ENCODE data around the gene ADAT2.
A peak's percentile ranks its signal among the peaks of the same experiment; 100 is the strongest.
"Not testable (repeated sequence)": the region's sequence is repeated elsewhere in the genome, so short reads cannot be mapped to it uniquely, and the experiment has no call there.

ADAT2 gene

DNA sequence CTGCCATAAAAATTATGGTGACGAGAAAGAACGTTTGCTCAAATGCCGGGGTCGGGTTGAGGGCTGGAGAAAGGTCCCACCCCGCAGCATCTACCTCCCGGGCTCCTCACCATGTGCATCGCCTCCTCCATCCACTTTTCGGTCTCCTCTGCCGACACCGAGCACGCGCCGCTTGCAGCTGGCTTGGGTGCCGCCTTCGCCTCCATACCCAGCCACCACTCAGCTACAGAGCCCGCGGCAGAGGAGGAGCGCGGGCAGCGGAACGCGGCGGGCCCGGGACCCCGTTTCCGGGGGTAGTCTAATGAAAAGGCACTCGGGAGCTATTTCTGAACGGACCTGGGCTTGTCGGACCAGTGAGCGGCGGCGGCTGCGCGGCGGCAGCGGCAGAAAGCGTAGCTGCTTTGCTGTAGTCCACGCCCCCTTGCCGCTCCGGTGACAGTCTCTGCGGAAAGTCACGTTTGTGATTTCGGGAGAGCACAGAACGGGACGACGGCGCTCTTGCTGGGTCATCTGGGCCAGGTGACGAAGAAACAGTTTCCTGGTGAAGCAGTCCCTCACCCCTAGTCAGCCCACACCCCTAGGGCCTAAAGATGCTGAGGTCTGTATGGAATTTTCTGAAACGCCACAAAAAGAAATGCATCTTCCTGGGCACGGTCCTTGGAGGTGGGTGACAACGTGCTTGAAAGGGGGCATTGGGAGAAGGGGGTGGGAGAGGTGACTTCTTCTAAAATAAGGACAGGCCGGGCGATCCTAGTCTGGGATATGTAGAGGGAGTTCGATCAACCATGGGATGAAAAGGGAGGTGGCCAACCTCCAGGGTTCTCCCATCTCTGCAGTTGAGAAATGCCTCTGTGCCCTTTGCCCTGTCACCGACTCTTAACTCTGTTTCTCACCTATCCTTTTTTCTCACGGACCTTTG, at the start of gene ADAT2, which contains the start of gene PEX3:
ADAT2 (minus strand) TSS at position 243 of the 919 bp plus-strand sequence; CDS start at position 206, 37 bp downstream.
PEX3 (plus strand) TSS at position 353 of the 919 bp plus-strand sequence; CDS start at position 591, 238 bp downstream.
- DNase-seq, result peak; percentile 95
- H3K4me1 Mint-ChIP-seq, result peaks cover 17 to 38% of the 10 kb centered on the region in 2 donors
- H3K4me3 Mint-ChIP-seq, result peak within 1 kb of the TSS; percentile 92 to 99
- H3K9me3 Mint-ChIP-seq, result no peaks in the 10 kb centered on the region
- ATAC-seq (replicated peaks), result peak; percentile 98
- peaks cover 8 to 12% of the 10 kb centered on the region in 2 donors for H3K36me3 Mint-ChIP-seq
- no peaks in the 10 kb centered on the region for H3K27me3 Mint-ChIP-seq
- H3K27ac Mint-ChIP-seq, result peak within 1 kb of the TSS; percentile 99

DNA sequence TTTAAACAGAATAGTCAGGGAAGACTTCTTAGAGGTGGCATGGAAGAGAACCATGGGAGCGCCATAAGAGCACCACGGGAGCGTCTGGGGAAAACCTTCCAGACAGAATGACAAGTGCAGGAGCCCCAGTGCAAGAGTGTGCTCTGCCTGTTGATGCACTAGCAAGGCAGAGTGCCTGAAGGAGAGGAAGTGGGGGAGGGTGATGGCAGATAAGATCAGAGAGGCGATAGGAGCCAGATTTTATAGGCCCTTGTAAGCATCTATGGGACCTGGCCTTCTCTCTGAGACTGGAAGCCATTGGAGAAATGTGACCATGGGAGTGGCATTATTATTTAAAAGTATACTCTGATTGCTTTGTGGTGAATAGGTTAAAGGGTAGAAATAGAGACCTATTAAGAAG, 47.9 kb upstream of the ADAT2 start:
- ATAC-seq (replicated peaks), result no peak
- peaks cover 41 to 49% of the 10 kb centered on the region in 2 donors for H3K36me3 Mint-ChIP-seq
- peaks cover 0 to 1% of the 10 kb centered on the region in 2 donors for H3K9me3 Mint-ChIP-seq
- H3K27ac Mint-ChIP-seq, result no peak overlapping the region
- H3K4me3 Mint-ChIP-seq, result no peak overlapping the region
- H3K4me1 Mint-ChIP-seq, result no peaks in the 10 kb centered on the region
- no peaks in the 10 kb centered on the region for H3K27me3 Mint-ChIP-seq
- DNase-seq, result no peak

DNA sequence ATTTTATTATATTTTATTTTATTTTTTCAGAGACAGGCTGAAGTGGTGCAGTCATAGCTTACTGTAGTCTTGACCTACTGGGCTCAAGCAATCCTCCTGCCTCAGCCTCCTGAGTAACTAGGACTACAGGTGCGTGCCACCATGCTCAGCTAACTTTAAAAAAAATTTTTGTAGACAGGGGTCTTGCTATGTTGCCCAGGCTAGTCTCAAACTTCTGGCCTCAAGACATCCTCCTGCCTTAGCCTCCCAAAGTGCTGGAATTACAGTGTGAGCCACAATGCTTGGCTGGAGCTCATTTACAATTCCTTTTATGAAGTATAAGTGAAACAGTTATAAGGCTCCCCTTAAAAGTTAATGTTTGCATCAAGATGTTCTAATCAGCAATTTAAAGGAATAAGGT, 46.5 kb upstream of the ADAT2 start:
- peaks cover 0 to 1% of the 10 kb centered on the region in 2 donors for H3K9me3 Mint-ChIP-seq
- no peak overlapping the region for H3K27ac Mint-ChIP-seq
- H3K36me3 Mint-ChIP-seq, result peaks cover 40 to 52% of the 10 kb centered on the region in 2 donors
- no peak for ATAC-seq (replicated peaks)
- H3K4me1 Mint-ChIP-seq, result no peaks in the 10 kb centered on the region
- no peak overlapping the region for H3K4me3 Mint-ChIP-seq
- DNase-seq, result no peak
- H3K27me3 Mint-ChIP-seq, result no peaks in the 10 kb centered on the region

DNA sequence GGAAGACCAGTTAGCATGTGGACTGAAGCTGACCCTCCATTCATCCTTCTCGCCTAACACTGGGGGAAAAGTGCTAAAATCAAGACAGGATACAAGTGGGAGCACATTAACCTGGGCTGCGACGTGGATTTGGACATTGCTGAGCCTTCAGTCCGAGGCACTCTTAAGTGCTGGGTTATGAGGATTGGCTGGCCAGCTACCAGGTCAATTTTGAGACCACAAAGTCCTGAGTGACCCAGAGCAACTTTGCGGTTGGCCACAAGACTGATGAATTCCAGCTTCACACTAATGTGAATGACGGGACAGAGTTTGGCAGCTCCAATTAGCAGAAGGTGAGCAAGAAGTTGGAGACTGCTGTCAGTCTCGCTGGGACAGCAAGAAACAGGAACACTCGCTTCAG, 40.3 kb upstream of the ADAT2 start:
- no peak for ATAC-seq (replicated peaks)
- Mint-ChIP-seq H3K27me3 (no peaks in the 10 kb centered on the region), H3K9me3 (no peaks in the 10 kb centered on the region), H3K4me1 (no peaks in the 10 kb centered on the region), H3K36me3 (peaks cover 15 to 29% of the 10 kb centered on the region in 2 donors), H3K27ac (no peak overlapping the region), H3K4me3 (no peak overlapping the region)
- no peak for DNase-seq

DNA sequence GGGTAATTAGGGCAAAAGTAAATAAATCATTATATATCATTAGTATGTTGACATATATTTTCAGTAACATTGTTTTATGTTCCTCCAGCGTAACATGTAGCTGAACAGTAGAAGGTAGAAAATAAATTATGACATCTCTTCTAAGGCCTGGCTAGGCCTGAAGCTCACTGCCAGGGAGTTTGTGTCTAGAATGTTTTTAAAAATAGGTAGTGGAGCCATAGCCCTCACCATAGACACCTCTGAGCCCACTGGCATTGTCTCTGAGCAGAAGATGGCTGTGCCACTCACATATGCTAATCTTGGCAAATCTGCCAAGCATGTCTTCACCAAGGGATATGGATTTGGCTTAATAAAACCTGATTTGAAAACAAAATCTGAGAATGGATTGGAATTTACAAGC, 39.7 kb upstream of the ADAT2 start:
- ATAC-seq (replicated peaks), result no peak
- H3K4me3 Mint-ChIP-seq, result no peak overlapping the region
- DNase-seq, result no peak
- no peaks in the 10 kb centered on the region for H3K9me3 Mint-ChIP-seq
- H3K27me3 Mint-ChIP-seq, result no peaks in the 10 kb centered on the region
- peaks cover 15 to 27% of the 10 kb centered on the region in 2 donors for H3K36me3 Mint-ChIP-seq
- no peaks in the 10 kb centered on the region for H3K4me1 Mint-ChIP-seq
- H3K27ac Mint-ChIP-seq, result no peak overlapping the region

DNA sequence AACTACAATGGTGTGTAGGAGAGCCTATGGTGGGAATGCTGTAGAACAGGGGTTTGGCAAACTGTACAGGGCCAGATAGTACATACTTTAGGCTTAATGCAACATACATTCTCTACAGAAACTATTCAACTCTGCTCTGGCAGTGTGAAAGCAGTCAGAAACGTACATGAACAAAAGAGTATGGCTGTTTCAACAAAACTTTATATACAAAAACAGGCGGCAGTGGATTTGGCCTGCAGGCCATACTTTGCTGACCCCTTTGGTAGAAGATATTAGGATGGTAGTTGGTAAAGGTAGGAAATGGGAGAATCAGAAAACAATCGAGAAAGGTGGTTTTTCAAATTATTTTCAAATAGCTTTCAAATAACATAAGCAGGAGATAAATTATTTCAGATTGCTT, 36.3 kb upstream of the ADAT2 start:
- Mint-ChIP-seq H3K9me3 (no peaks in the 10 kb centered on the region), H3K27me3 (no peaks in the 10 kb centered on the region), H3K4me3 (no peak overlapping the region), H3K27ac (no peak overlapping the region), H3K36me3 (peaks cover 10 to 14% of the 10 kb centered on the region in 2 donors), H3K4me1 (no peaks in the 10 kb centered on the region)
- no peak for ATAC-seq (replicated peaks)
- DNase-seq, result no peak

DNA sequence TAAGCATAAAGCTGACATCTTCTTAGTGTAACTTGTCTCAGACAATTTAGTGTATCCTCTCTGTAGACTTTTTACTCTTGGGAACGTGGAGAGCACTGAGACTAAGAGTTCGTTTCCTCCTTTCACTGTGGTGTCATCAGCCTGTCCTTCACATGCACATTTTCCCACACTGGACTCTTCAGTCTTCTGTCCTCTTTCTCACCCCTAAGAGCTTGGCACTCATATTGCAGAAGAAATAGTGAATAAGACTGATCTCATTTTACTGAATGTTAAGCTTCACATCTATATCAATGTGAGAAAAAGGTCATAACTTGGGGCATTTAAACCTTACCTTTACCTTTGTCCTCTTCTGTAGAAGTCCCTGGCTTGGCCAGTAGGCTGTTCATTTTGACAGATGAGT, 35.5 kb upstream of the ADAT2 start:
- peaks cover 10 to 14% of the 10 kb centered on the region in 2 donors for H3K36me3 Mint-ChIP-seq
- H3K4me1 Mint-ChIP-seq, result no peaks in the 10 kb centered on the region
- no peak for DNase-seq
- H3K27me3 Mint-ChIP-seq, result no peaks in the 10 kb centered on the region
- no peaks in the 10 kb centered on the region for H3K9me3 Mint-ChIP-seq
- H3K27ac Mint-ChIP-seq, result no peak overlapping the region
- no peak for ATAC-seq (replicated peaks)
- no peak overlapping the region for H3K4me3 Mint-ChIP-seq

DNA sequence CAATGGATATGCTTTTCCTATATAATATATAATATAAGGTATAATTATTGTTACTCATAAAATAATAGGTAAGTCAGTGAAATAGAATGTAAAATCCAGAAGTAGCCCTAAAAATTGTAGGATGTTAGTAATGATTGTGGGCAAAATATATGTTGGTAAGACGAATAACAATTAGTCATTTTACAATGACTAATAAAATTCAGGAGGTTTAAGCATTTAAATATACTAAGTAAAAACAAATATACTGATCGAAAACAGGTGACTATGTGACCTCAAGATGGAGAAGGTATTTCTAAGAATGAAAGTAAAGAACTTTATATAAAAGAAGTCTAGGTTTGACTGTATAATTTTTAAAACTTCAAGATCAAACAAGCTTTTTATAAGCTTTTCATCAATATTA, 32.1 kb upstream of the ADAT2 start:
- H3K4me3 Mint-ChIP-seq, result no peak overlapping the region
- ATAC-seq (replicated peaks), result no peak
- no peaks in the 10 kb centered on the region for H3K9me3 Mint-ChIP-seq
- H3K27me3 Mint-ChIP-seq, result no peaks in the 10 kb centered on the region
- H3K36me3 Mint-ChIP-seq, result peaks cover 10 to 19% of the 10 kb centered on the region in 2 donors
- DNase-seq, result no peak
- H3K27ac Mint-ChIP-seq, result no peak overlapping the region
- peaks cover 5 to 12% of the 10 kb centered on the region in 2 donors for H3K4me1 Mint-ChIP-seq

DNA sequence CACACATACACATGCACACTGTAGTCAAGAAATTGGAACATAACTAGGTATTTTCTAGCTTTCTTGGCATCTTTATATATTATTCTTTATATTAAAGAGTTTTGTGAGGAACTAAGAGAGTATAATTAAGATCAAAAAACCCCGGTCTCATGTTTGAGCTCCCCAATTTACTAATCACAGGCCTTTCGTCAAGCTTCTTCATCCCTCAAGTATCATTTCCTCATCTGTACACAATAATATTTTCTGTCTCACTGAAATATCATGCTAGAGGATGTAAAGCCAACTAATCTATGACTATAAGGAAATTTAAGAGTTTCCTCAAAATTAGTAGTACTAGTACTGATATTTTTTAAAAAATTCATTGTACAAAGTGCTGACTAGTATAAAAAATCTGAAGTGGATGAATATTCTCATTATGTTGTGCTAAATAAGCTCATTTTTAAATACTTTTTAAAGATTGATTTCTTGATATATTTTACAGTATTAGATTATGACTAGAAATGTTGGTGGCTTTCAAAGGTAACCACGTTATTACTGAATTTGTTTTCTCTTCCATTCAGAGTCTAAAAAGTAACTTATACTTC, 28.1 kb upstream of the ADAT2 start:
- no peaks in the 10 kb centered on the region for H3K27me3 Mint-ChIP-seq
- H3K27ac Mint-ChIP-seq, result no peak overlapping the region
- no peak overlapping the region for H3K4me3 Mint-ChIP-seq
- peaks cover 33 to 37% of the 10 kb centered on the region in 2 donors for H3K36me3 Mint-ChIP-seq
- no peaks in the 10 kb centered on the region for H3K9me3 Mint-ChIP-seq
- ATAC-seq (replicated peaks) (peak; percentile 84 to 89), DNase-seq (no peak)
- peaks cover 9 to 20% of the 10 kb centered on the region in 2 donors for H3K4me1 Mint-ChIP-seq

DNA sequence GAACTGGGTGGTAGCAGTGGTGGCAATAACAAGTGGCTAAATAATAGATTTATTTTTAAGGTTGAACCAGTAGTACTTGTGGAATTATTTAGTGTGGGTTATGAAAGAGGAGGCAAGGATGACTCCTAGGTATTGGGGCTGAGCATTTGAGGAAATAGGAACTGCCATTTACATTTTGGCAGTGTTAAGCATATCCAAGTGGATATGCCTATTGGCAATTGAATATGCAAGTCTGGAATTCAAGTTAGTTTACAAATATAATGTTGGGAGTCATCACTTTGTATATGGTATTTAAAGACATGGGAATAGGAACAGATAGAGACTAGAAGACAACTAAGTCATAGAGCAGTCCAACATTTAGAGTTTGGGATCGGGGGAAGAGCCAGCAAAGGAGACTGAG, 26.1 kb upstream of the ADAT2 start:
- peaks cover 33 to 51% of the 10 kb centered on the region in 2 donors for H3K36me3 Mint-ChIP-seq
- no peaks in the 10 kb centered on the region for H3K9me3 Mint-ChIP-seq
- H3K27me3 Mint-ChIP-seq, result no peaks in the 10 kb centered on the region
- no peak overlapping the region for H3K27ac Mint-ChIP-seq
- no peak overlapping the region for H3K4me3 Mint-ChIP-seq
- no peak for DNase-seq
- no peak for ATAC-seq (replicated peaks)
- peaks cover 9 to 20% of the 10 kb centered on the region in 2 donors for H3K4me1 Mint-ChIP-seq

DNA sequence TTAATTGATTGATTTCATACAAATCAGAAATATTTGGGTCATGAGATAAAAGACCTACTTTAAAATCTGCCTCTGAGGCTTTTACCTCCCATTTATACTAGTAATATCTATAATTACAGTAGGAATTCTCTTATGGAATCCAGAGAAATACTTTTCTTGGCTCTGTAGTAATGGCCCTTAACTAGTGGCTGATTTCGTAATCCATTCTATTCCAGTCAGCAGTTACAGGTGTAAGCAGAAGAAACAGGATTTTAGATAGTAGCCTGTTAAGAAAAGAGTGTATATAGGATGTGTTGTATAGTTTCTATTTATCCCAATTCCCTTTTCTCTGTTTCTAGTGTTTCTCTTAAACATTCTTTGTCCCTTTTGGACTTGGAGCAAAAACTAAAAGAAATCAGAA, 21.3 kb upstream of the ADAT2 start:
- H3K4me1 Mint-ChIP-seq, result peaks cover 2 to 9% of the 10 kb centered on the region in 2 donors
- peaks cover 27 to 55% of the 10 kb centered on the region in 2 donors for H3K36me3 Mint-ChIP-seq
- no peak overlapping the region for H3K27ac Mint-ChIP-seq
- no peaks in the 10 kb centered on the region for H3K9me3 Mint-ChIP-seq
- no peak for ATAC-seq (replicated peaks)
- no peaks in the 10 kb centered on the region for H3K27me3 Mint-ChIP-seq
- H3K4me3 Mint-ChIP-seq, result no peak overlapping the region
- DNase-seq, result no peak

DNA sequence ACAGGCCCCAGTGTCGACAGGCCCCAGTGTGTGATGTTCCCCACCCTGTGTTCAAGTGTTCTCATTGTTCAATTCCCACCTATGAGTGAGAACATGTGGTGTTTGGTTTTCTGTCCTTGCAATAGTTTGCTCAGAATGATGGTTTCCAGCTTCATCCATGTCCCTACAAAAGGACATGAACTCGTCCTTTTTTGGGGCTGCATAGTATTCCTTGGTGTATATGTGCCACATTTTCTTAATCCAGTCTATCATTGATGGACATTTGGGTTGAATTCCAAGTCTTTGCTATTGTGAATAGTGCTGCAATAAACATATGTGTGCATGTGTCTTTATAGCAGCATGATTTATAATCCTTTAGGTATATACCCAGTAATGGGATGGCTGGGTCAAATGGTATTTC, 18.3 kb upstream of the ADAT2 start:
- peaks cover 8 to 33% of the 10 kb centered on the region in 2 donors for H3K36me3 Mint-ChIP-seq
- H3K4me1 Mint-ChIP-seq; H3K9me3 Mint-ChIP-seq; H3K4me3 Mint-ChIP-seq; DNase-seq; H3K27me3 Mint-ChIP-seq; ATAC-seq (replicated peaks); H3K27ac Mint-ChIP-seq: not testable (repeated sequence)

DNA sequence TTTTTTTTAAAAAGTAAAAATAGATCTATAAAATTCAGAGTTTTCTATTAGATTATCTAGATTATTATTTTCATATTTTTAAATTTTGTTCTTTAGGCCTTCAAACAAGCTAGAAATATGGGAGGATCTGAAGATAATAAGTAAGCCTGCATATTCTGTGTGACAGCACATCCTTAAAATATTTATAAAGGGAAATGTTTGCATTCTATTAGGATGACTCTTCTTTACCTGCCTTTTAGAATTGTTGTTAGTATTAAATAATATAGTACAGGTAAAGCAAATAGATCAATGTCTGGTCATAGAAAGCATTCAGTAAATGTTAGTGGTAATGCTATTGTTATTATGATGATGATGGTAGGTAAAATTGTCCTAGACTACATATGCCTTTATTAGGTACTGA, 17.5 kb upstream of the ADAT2 start:
- Mint-ChIP-seq H3K9me3 (no peaks in the 10 kb centered on the region), H3K36me3 (peaks cover 4 to 27% of the 10 kb centered on the region in 2 donors), H3K27ac (no peak overlapping the region), H3K27me3 (no peaks in the 10 kb centered on the region), H3K4me3 (no peak overlapping the region), H3K4me1 (no peaks in the 10 kb centered on the region)
- ATAC-seq (replicated peaks) (no peak), DNase-seq (no peak)

DNA sequence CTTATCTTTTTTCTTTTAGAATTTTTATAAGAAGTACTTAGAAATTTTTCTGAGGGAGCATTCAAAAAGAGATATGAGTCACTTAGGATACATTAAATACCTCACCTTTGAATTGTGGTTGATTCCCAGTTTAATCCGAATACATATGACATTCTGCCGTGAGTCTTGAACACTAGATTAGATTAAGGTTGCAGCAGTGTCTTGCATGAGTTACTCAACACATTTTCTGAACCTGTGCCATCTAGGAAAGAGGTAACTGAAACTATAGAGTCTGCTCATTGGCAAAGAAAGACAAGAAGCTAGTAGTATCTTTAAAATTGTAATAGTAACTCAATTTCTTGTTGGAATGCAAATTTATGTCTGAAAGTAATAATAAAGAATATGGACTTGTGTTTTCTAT, 15.1 kb upstream of the ADAT2 start:
- peaks cover 13 to 28% of the 10 kb centered on the region in 2 donors for H3K36me3 Mint-ChIP-seq
- no peaks in the 10 kb centered on the region for H3K4me1 Mint-ChIP-seq
- no peaks in the 10 kb centered on the region for H3K27me3 Mint-ChIP-seq
- H3K9me3 Mint-ChIP-seq, result no peaks in the 10 kb centered on the region
- DNase-seq (no peak), ATAC-seq (replicated peaks) (no peak)
- no peak overlapping the region for H3K4me3 Mint-ChIP-seq
- no peak overlapping the region for H3K27ac Mint-ChIP-seq
